GM12892 (cell line): Measurements from ENCODE around the gene FGF10.

ENCODE experiments used
- POLR2A ChIP-seq: IDR thresholded peaks from 2 replicates; pipeline ENCODE4 v1.6.1; 2011; ENCODE audit warnings: low read depth, low read length, control low read depth
- POLR2AphosphoS5 ChIP-seq: IDR thresholded peaks from 2 replicates; pipeline ENCODE4 v1.6.1; 2011; ENCODE audit warnings: low read depth, low read length, control low read depth
- TAF1 ChIP-seq: IDR thresholded peaks from 2 replicates; pipeline ENCODE4 v1.6.1; 2011; ENCODE audit warnings: low read depth, mild to moderate bottlenecking, control low read depth, low read length, borderline replicate concordance

- TF ChIP-seq POLR2A = no peak
- no peak for TF ChIP-seq TAF1
- no peak for TF ChIP-seq POLR2AphosphoS5
These were observed 28.3 kb downstream of the FGF10 start for GRCh38 chr5:44360919-44361318.
